HG03460 (cell line): ENCODE measurements around the gene ZNRF3.

Source experiments
- ATAC-seq: cut with Tn5 transposase; IDR thresholded peaks from one replicate; pipeline ENCODE4 v1.9.1; 2021; ENCODE audit not compliant: unreplicated experiment

The ZNRF3 gene

GRCh38 chr22:28950617-28951411 is 67.4 kb downstream of the ZNRF3 start:
- ATAC-seq, result no peak

- no peak for ATAC-seq
These were observed 68.2 kb downstream of the ZNRF3 start for GRCh38 chr22:28951530-28951929.

GRCh38 chr22:28951969-28952521 is 68.7 kb downstream of the ZNRF3 start:
- no peak for ATAC-seq

DNA sequence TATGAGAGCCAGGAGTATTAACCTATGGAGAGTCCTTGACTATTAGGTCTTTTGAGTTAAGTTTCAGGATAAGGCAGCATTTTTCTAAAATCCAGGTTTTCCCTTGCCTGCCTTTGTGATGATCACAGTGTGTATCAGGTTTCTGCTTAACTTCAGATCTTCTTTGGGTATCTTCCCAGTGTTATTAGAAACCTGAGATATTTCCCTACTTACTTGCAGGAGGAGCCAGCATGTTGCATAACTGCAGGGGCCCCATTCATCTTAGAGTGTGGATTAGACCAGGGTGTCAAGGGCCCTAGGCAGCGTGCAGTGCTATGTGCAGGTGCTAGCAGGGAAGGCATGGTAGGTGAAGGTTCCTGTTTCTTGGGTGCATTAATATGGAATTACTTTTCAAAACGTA is 69.5 kb downstream of the ZNRF3 start:
- ATAC-seq, result no peak

DNA sequence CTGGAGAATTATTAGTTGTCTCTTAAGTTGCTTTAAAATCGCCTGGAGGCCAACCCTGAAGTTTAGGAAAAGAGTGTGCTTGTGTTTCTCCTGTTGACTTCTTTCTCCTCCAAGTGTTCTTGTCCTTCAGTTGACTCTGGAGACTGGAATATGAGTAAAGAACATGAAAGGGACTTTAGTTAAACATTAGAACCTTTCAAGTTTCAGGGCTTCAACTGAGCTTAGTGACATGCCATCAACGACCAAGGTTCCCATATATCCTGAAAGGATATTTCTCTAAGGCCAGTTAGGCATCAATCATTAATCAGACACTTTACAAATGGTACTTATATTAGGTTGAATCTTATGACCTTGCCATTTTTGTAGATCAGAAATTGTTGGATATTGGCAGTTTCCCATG is 70.0 kb downstream of the ZNRF3 start:
- no peak for ATAC-seq

DNA sequence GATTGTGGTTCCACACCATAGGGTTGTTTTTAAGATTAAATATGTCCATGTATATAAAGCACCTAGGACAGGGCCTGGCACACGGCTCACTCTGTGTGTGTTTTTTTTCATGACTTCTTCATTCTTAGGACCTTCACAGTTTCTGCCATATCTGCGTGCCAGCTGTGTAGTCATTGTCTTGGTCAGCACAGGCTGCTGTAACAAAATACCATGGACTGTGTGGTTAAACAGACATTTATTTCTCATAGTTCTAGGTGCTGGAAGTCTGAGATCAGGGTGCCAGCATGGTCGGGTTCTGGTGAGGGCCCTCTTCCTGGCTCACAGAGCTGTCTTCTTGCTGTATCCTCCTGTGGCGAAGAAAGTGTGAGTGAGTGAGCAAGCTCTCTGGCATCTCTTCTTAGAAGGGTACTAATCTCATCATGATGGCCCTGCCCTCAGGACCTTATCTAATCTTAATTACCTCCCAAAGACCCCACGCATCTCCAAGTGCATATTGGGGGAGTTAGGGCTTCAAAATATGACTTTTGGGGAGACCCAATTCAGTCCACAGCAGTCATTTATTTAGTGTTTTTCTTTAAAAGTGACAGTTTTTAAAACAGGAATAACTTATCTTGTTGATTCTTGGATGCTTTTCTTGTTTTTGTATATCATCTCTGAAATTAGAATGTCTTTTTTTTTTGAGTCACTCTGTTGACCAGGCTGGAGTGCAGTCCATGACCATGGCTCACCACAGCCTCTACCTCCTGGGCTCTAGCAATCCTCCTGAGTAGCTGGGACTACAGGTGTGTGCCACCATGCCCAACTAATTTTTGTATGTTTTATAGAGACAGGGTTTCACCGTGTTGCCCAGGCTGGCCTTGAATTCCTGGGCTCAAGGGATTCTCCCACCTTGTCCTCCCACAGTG is 70.9 kb downstream of the ZNRF3 start:
- no peak for ATAC-seq

- ATAC-seq, result no peak
These were observed 72.4 kb downstream of the ZNRF3 start for GRCh38 chr22:28955817-28956216.

DNA sequence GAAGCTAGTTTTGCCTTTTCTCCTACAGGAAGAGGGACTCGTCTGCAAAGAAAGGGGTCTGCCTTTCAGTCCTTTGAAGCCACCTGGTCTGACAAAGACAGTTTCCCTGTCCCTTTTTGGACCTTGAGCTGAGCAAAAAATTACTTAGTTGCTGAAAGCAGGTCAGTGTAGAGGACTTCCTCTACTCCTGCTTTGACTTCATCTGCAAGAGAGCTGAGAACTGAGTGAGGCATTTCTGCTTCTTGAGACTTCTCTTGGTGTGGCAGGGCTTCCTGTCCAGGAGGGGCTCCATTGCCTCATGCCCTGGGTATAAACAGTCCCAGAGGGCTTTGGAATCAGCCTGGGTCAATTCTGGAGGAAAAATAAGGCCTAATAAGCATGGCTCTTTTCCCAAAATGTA is 73.1 kb downstream of the ZNRF3 start:
- ATAC-seq, result no peak

DNA sequence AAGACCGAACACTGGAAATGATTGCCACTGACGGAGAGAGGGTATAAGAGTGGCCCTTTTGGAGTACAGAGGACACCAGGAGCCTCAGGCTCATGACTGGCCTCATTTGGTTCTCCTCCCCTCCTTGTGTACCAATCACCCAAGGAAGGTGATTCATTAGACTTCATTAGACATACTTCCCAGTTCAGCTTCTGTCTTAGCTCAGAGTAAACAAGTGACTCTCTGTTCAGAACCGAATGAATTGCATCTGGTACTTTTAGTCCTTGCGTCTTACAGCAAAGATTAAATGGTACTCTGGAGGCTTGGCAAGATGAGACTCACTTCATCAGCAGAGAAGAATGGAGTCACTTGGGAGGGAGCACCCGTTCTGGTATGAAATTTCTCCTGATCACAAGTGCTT is 75.2 kb downstream of the ZNRF3 start:
- no peak for ATAC-seq

GRCh38 chr22:28962042-28962554 is 78.7 kb downstream of the ZNRF3 start:
- no peak for ATAC-seq

DNA sequence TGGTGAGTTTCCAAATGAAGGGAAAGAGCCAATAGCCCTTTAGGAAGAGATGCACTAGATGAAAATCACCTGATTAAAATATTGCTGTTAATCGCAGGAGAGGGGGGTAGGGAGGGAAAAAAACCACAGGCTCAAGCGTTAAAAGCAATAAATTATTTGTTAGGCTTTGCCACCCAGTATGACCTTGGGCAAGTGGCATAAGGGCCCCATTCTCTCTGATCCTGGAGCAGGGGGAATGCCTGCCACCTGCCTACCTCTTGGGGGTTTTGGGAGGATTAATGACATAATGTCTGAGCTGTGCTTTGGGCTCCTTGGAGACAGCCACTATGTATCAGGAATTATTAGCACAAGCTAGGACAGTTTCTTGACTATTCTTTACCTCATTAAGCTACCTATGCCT is 80.0 kb downstream of the ZNRF3 start:
- ATAC-seq, result no peak

DNA sequence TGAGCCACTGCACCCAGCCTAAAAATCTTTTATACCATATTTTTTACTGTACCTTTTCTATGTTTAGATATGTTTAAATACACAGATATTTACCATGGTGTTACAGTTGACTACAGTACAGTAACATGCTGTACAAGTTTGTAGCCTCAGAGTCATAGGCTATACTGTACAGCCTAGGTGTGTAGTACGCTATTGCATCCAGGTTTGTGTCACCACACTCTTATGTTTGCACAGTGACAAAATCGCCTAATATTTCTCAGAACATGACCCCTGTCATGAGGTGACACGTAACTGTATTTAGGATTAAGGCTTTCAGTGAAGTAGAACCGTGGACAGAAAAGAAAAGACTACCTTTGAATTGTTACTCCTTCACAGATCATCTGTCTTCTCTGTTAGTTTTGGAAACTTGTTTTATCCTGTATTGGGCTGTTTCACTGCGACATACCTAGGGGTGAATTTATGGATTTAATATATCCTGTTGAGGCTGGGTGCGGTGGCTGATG is 83.8 kb downstream of the ZNRF3 start:
- no peak for ATAC-seq

DNA sequence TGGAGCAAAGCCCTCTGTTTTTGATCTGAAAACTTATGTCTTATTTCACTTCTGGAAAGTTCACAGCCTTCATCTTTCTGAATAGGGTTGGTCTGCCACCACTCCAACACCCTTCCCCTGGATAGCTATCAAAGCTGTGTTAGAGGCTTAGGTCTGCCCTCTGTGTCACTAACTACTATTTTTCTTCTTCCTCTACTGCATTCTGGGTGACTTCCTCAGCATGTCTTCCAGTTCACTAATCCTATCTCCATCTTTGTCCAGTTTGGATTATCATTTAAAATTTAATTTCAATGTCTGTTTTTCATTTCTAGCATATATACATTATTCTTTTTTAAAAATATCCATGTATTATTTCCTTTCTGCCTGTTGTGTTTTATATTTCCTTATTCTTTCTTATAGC is 84.6 kb downstream of the ZNRF3 start:
- ATAC-seq, result no peak

- ATAC-seq, result no peak
These were observed 86.2 kb downstream of the ZNRF3 start for GRCh38 chr22:28969401-28970168.

GRCh38 chr22:28973352-28973751 is 90.0 kb downstream of the ZNRF3 start:
- no peak for ATAC-seq

DNA sequence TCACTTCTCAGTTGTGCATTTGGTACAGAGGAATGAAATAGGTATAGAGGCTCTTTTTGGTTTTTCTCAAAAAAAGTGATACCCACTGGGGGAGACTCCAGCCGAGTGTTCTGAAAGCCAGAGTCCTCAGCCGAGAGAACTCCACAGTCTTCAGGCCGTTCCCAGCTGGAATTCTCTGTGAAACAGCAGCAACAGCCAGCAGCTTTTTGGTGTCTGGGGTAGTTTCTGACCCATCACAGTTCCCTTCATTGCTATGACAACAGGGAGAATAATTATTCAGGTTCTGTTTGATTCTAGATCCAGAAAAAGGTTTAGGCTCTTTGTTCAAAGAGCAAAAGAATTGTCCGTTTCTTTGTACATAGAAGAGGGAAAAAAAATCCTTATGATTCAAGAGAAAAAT is 93.7 kb downstream of the ZNRF3 start:
- ATAC-seq, result no peak

DNA sequence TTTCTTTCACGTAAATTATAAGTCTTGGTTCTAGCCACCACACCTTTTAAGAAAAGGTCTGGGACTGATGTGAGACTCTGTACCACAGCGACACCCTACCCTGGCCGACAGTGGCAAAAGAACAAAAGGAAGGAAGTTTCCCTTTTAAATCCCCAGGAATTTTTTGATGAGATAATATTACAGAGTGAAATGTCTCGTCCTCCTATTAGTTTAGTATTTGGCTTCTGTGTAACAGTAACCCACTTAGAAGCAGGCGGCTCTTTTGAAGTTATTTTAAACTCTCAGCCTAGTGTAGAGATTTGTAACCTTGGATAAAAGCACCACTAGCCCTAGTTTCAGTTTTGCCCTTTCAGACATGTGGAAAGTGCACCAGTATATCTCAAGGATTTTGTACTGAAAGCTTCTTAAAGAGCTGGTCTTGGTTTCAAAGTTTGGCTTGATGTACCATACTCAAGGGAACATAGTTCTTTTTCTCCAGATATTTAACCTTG is 94.2 kb downstream of the ZNRF3 start:
- ATAC-seq, result no peak

DNA sequence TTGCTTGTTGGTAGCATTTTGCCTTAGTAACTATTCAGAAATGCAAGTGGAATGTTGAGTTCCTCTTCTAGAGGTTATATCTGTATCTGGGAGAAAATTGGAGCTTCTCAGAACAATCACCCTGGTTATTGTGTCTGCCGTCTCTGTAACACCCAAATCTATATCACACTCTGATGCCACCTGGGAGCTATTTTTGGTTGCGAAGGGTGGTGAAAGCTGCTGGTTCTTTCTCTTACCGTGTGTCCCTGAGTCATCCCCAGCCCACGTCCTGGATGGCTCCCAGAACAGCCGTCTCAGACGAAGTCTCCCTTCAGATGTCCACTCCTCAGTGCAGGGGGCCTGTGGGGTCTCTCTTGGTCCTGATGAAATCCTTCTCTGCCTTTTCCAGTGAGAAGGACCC is 94.8 kb downstream of the ZNRF3 start:
- ATAC-seq, result no peak

DNA sequence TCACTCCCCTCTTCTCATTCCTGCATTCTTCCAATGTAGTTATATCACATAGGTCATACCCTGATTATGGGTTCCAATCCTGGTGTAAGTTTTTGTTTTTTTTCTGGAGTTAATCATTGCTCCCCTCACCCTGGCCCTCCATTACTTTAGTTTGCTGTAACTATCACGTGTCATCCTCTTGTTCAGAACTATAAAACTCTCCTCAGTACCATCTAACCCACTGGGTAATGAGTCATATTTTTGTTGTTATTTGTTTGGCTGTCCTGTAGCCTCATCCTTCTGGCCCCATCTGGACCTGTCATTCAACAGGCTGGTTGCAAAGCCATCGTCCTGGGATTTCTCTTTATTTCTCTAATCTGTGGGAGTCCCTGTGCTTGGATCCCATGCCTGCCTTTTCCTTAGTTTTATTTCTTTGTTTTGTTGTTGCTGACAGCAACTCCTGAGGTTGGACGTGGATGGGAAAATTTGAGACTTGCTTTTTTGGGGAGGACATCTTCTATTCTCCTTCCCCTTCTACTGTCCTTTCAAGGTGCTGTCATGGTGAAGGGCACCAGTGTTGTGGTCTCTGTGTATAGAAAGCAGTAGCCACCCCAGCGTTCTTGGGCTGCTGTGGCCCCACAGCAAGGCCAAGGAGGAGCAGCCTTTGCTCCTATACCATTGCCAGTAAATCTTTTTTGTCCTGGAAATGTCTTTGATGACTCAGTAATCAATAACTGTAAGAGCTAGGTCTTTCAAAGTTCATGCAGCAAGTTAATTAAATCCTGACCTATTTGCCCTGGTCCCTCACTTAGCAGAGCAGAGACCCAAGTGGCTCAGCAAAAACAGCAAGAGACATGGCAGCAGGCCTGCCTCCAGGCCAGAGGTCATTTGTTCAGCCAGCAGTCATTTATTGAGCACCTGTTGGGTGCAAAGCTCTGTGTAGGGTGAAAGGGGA is 95.8 kb downstream of the ZNRF3 start:
- no peak for ATAC-seq
